GM12801 (cell line): ENCODE measurements around the gene PHLPP1.

Source experiments
- TF ChIP-seq, protein P1 (sequence below): IDR thresholded peaks from one replicate; pipeline ENCODE4 v1.5.1; 2011; ENCODE audit warnings: control low read depth; ENCODE audit not compliant: insufficient read length; ENCODE audit errors: extremely low read depth

The PHLPP1 gene

DNA sequence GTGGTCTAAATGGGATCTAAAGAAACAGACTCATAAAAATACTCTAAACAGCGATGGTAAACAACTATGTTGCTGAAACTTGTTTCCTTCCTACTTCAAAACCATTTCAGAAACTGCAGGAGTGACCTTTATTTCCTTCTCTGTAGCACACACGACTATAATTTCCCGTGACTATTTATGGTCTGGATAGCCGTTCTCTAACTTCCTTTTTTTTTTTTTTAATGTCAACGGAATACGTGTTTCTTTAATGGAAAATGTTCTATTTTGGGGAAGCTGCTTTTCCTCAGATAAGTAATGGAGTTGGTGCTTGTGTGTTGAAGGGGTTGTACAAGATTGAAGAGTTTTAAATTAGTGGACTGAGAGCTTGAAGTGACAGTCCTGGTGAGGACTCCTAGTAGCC, 224.1 kb downstream of the PHLPP1 start:
- TF ChIP-seq, protein P1, sequence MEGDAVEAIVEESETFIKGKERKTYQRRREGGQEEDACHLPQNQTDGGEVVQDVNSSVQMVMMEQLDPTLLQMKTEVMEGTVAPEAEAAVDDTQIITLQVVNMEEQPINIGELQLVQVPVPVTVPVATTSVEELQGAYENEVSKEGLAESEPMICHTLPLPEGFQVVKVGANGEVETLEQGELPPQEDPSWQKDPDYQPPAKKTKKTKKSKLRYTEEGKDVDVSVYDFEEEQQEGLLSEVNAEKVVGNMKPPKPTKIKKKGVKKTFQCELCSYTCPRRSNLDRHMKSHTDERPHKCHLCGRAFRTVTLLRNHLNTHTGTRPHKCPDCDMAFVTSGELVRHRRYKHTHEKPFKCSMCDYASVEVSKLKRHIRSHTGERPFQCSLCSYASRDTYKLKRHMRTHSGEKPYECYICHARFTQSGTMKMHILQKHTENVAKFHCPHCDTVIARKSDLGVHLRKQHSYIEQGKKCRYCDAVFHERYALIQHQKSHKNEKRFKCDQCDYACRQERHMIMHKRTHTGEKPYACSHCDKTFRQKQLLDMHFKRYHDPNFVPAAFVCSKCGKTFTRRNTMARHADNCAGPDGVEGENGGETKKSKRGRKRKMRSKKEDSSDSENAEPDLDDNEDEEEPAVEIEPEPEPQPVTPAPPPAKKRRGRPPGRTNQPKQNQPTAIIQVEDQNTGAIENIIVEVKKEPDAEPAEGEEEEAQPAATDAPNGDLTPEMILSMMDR = no peak

DNA sequence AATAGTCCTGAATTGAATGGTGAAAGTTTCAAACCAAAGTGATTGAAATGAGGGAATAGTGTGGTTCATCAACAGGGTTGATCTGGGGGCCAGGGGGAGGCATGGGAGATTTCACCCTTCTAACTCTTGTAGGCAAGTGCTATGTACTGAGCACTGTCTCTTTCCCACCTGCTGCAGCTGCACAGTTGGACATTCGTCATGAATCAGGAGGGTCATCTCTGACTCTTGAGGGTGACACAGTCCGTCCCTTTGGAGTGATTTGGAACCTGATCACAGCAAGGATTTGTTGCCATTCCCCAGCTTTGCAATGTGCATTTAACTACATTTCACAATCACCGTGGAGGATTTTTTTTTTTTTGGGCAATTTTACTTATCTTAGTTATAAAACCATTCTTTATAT, 224.6 kb downstream of the PHLPP1 start:
- TF ChIP-seq, protein P1 = no peak

DNA sequence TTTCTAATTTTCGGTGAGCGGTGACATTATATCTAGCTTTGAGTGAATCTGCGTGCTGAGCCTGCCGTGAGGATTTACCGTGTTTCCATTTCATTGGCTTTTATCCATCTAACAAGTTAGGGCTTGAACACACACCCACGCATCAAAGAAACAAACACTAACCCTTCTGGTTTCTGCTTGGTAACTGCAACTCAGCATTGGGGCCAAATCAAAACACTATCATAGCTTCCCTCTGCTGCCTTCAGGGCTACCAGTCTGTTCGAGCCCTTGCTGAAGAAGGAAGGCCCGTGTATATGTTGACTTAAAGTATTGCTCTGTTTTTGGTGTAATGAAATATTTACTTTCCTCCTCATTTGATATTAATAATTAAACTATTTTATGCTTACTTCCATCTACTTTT, 227.2 kb downstream of the PHLPP1 start:
- TF ChIP-seq, protein P1 = no peak

DNA sequence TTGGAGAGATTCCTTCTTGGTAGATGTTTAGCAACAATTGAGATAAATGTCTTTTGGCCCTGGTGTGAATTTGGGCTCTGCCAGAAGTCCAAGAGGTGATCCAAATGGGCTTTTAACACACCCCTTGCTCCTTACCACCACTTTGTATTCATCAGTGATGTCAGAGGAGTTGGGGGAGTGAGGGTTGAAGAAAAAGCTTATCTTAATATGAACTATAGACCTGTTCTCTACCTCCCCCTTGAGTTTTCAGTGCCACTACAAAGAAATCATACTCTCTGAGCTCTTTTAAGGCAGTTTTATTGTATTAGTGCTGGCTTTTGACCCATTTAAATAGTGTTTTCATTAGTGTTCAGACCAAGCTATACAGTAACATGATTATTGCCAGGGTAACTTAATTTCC, 229.1 kb downstream of the PHLPP1 start:
- TF ChIP-seq, protein P1 = no peak

DNA sequence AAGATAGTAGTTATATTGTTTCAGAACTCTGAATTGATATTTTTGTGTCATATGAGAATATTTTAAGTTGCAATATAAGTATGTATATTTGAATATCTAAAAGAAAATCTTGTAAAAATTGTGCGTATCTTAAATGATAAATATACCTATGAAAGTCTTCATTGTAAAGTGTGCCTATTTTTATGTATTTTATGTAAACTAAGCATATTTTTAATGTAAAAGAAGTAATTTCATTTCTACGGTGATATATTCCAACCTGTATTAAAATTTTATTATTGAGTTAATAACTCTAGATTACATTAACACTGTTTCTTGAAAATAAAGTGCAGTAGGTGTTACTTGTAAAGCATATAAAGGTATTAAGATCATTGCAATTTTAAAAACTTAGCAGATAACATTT, 233.4 kb downstream of the PHLPP1 start:
- TF ChIP-seq, protein P1 = no peak

DNA sequence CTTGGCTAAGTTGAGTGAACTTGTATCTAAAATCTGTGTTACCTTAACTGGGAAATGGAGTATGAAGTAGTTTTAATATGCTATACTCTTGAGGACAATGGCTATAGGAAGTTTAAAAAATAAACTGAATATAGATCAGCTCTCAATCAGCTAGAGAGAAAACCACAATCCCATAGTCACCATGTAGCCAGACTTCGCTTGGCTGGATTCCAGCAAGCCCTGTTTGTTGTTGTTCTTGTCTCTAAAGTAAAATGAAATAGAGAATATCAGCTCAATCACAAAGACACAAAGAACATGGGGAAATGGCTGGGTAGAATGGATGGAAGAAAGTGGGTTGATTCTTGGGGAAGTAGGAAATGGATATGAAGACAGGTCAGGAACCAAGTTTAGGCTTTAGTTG, 234.9 kb downstream of the PHLPP1 start:
- TF ChIP-seq, protein P1 = no peak

DNA sequence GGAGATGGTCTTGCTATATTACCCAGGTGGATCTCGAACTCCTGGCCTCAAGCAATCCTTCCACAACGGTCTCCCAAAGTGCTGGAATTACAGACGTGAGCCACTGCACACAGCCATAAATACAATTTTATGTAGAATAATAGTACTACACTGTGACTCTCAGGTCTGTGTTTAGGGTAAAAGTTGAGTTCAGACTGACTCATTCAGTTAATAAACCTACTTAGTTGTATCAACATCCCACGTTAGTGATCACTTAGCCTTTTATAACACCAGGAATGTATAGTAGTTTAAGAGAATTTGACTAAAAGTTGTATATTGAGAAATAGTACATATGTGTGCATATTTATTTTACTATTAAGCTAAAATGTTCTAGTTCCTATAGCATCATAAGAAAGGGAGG, 237.5 kb downstream of the PHLPP1 start:
- TF ChIP-seq, protein P1 = no peak

DNA sequence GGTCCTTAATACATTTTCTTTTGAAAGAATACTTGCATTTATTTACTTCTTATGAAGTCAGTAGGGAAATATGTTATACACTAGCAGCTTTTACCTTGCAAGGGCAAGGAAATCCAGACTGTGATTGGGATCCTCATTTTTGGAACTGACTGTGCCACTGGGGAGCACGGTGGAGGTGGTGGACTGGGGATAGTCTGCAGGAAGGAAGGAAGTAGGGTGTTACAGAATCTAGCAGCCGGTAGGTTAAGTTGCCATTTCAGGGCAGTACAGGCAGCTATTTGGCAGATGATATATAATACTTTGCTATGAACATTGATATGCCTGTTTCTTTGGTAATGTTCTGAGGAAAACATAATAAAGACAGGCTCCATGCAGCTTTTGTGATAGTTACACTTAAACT, 238.3 kb downstream of the PHLPP1 start:
- TF ChIP-seq, protein P1 = no peak
